B cell (primary cell): ENCODE results near the gene MUC21. TPM values are rescaled to one million over a fixed set of nuclear protein-coding genes. Genes with fewer than 3 reads are reported as not detected.

Source experiments
- ATAC-seq: fragments of 200-7000 bp; cut with Tn5 transposase; one replicate; pipeline ENCODE4 v1.10.0; 2021; ENCODE audit warnings: low read depth, mild to moderate bottlenecking, moderate number of reproducible peaks, moderate library complexity
- CTCF ChIA-PET: fragments of 350-600 bp; sonication (Branson Sonifier 250); formaldehyde crosslinking; loops from one replicate; lab custom pipeline; 2021; ENCODE audit warnings: antibody characterized with exemption, inconsistent platforms; lab: Charles Lee
- POLR2A ChIA-PET: fragments of 350-600 bp; sonication (Branson Sonifier 250); formaldehyde crosslinking; loops from one replicate; lab custom pipeline; 2021; ENCODE audit warnings: antibody characterized with exemption; lab: Charles Lee
- DNase-seq: peaks from one replicate; pipeline ENCODE4 v3.0.0; 2013
- H2AFZ ChIP-seq: 2 replicates; pipeline ENCODE4 v1.6.1; 2012; ENCODE audit warnings: mild to moderate bottlenecking, low read depth, low read length; ENCODE audit not compliant: insufficient read depth, poor library complexity, severe bottlenecking
- H3K27ac ChIP-seq, 2 donors: 1 replicate in 1 of 2; 2 replicates in 1 of 2; pipeline ENCODE4 v1.5.1; 2012 to 2013; ENCODE audit warnings: low read length in 2 of 2, mild to moderate bottlenecking in 2 of 2, moderate library complexity in 1 of 2
- H3K27me3 ChIP-seq, 4 experiments: fragments of 200-600 bp in 1 of 4; sonication (generic) in 1 of 4; replicated peaks in 1 of 4; 1 replicate in 2 of 4; 2 replicates in 2 of 4; pipeline versions ENCODE4 v1.6.1 to v1.7.0; 2013 to 2016; ENCODE audit warnings: low read length in 3 of 4, mild to moderate bottlenecking in 2 of 4, mixed read lengths in 1 of 4, moderate library complexity in 1 of 4; ENCODE audit not compliant: insufficient read depth in 4 of 4, control insufficient read depth in 3 of 4; ENCODE audit errors: control extremely low read depth in 1 of 4
- H3K36me3 ChIP-seq, 2 experiments: replicated peaks in 1 of 2; 1 replicate in 1 of 2; 2 replicates in 1 of 2; pipeline versions ENCODE4 v1.6.1 to v1.7.1; 2013; ENCODE audit warnings: low read length in 1 of 2; ENCODE audit not compliant: insufficient read depth in 2 of 2, control insufficient read depth in 1 of 2; ENCODE audit errors: control extremely low read depth in 1 of 2, extremely low read depth in 1 of 2
- H3K4me1 ChIP-seq, 2 donors: fragments of 200-600 bp in 1 of 2; sonication (generic) in 1 of 2; 1 replicate in 1 of 2; 2 replicates in 1 of 2; pipeline versions ENCODE4 v1.5.1 to v1.6.1; 2013 to 2017; ENCODE audit warnings: low read length in 2 of 2; ENCODE audit not compliant: control insufficient read depth in 2 of 2, insufficient read depth in 2 of 2
- H3K4me2 ChIP-seq: replicated peaks from 2 replicates; pipeline ENCODE3; 2012; ENCODE audit warnings: mild to moderate bottlenecking, low read depth, low read length; ENCODE audit not compliant: poor library complexity, severe bottlenecking
- H3K4me3 ChIP-seq, 5 experiments: fragments of 200-600 bp in 1 of 5; sonication (generic) in 1 of 5; 1 replicate in 3 of 5; 2 replicates in 2 of 5; pipeline versions ENCODE4 v1.5.1 to v1.7.0; 2011 to 2016; ENCODE audit warnings: low read length in 4 of 5, mild to moderate bottlenecking in 4 of 5, low read depth in 2 of 5, control low read depth in 1 of 5, moderate library complexity in 1 of 5; ENCODE audit not compliant: insufficient read depth in 1 of 5; ENCODE audit errors: control extremely low read depth in 1 of 5, extremely low read depth in 1 of 5
- H3K79me2 ChIP-seq: fragments of 200-600 bp; sonication (generic); one replicate; pipeline ENCODE4 v1.6.0; 2016; ENCODE audit warnings: low read length; ENCODE audit not compliant: control insufficient read depth, insufficient read depth
- H3K9ac ChIP-seq: fragments of 200-600 bp; sonication (generic); 2 replicates; pipeline ENCODE4 v1.6.1; 2017; ENCODE audit warnings: mild to moderate bottlenecking, low read length, moderate library complexity
- H3K9me3 ChIP-seq, 3 donors: one replicate each; pipeline versions ENCODE4 v1.6.1 to v1.7.1; 2013; ENCODE audit warnings: low read length in 2 of 3; ENCODE audit not compliant: control insufficient read depth in 2 of 3, insufficient read depth in 1 of 3; ENCODE audit errors: control extremely low read depth in 1 of 3
- H4K20me1 ChIP-seq: 2 replicates; pipeline ENCODE4 v1.6.0; 2012; ENCODE audit warnings: mild to moderate bottlenecking, low read length; ENCODE audit not compliant: insufficient read depth, control insufficient read depth, poor library complexity, severe bottlenecking
- H3K27ac Mint-ChIP-seq: one replicate; pipeline ENCODE4 v1.8.0; 2021; ENCODE audit warnings: mixed read lengths
- H3K27me3 Mint-ChIP-seq: one replicate; pipeline ENCODE4 v1.8.0; 2021; ENCODE audit warnings: mixed read lengths
- H3K4me1 Mint-ChIP-seq: one replicate; pipeline ENCODE4 v1.8.0; 2021; ENCODE audit warnings: mixed read lengths
- H3K4me3 Mint-ChIP-seq: one replicate; pipeline ENCODE4 v1.8.0; 2021; ENCODE audit warnings: mixed read lengths
- H3K9me3 Mint-ChIP-seq: one replicate; pipeline ENCODE4 v1.8.0; 2022; ENCODE audit warnings: mixed read lengths; ENCODE audit not compliant: insufficient read depth
- CTCF ChIP-seq: fragments of 200-600 bp; IDR thresholded peaks from one replicate; pipeline ENCODE4 v1.8.0; 2022; ENCODE audit warnings: antibody characterized with exemption, mild to moderate bottlenecking
- EZH2 ChIP-seq: IDR thresholded peaks from 2 replicates; pipeline ENCODE4 v1.6.1; 2012; ENCODE audit warnings: borderline replicate concordance, low read depth, mild to moderate bottlenecking, moderate library complexity, low read length; ENCODE audit not compliant: insufficient read depth, poor library complexity, severe bottlenecking
- WGBS: methylation state at CpG from one replicate; pipeline ENCODE4 v1.1.5; 2013; ENCODE audit warnings: missing lambda C conversion rate; ENCODE audit not compliant: insufficient coverage; 5-methylcytosine and 5-hydroxymethylcytosine counted together
- intact Hi-C: fragments of 100-400 bp; cut with micrococcal nuclease; formaldehyde crosslinking; loops from one replicate; pipeline ENCODE4 v1.10.0; 2022
- polyA plus RNA-seq: library from polyadenylated mRNA; depleted of rRNA; stranded (reverse); fragments of >200 nt; gene quantifications from 2 replicates; pipeline ENCODE4 v1.2.3, GENCODE V29; 2012
- total RNA-seq, 2 donors: library from RNA; stranded (reverse); fragments of 120-200 nt in 1 of 2; gene quantifications; 1 replicate in 1 of 2; 2 replicates in 1 of 2; pipeline versions ENCODE4 v1.2.3 to v1.2.4, GENCODE V29; 2013 to 2022

Gene MUC21
- total and polyA plus RNA-seq, 2 donors (not counting 1 experiment from before 2014, with no cell fraction given) = not detected

GRCh38 chr6:31007694-31008093 is 24.2 kb downstream of the MUC21 start:
- Histone ChIP-seq H2AFZ (no peak overlapping the region), H3K27me3 (peaks cover 0 to 5% (median 0%) of the 10 kb centered on the region in 4 experiments), H3K79me2 (no peaks in the 10 kb centered on the region), H3K27ac (no peak overlapping the region), H3K9ac (no peak overlapping the region), H4K20me1 (no peaks in the 10 kb centered on the region), H3K4me2 (no peak overlapping the region), H3K4me3 (no peak overlapping the region), H3K4me1 (no peaks in the 10 kb centered on the region), H3K9me3 (no peaks in the 10 kb centered on the region), H3K36me3 (no peaks in the 10 kb centered on the region)
- WGBS = 93% methylated on average over 6 of the region's 8 CpGs
- Mint-ChIP-seq H3K4me1 (peaks cover 4% of the 10 kb centered on the region), H3K27ac (no peak overlapping the region), H3K27me3 (peaks cover 39% of the 10 kb centered on the region), H3K9me3 (no peaks in the 10 kb centered on the region), H3K4me3 (no peak overlapping the region)
- intact Hi-C loops = no loop called here
- ChIA-PET POLR2A (no interaction called here), CTCF (interaction anchor here (1.1 kb wide), 1 partner anchor 52 kb away, joined by 3 read pairs; no protein-coding TSS in a partner anchor)
- TF ChIP-seq CTCF = no peak
- TF ChIP-seq EZH2 = no peak
- DNase-seq (no peak), ATAC-seq (no peak)

- CTCF ChIA-PET = interaction anchor here (1.1 kb wide), 1 partner anchor 53 kb away, joined by 3 read pairs; no protein-coding TSS in a partner anchor
- Histone ChIP-seq H3K4me2 (no peak overlapping the region), H3K9ac (no peak overlapping the region), H3K4me3 (no peak overlapping the region), H3K36me3 (no peaks in the 10 kb centered on the region), H3K27ac (no peak overlapping the region), H3K79me2 (no peaks in the 10 kb centered on the region), H3K4me1 (no peaks in the 10 kb centered on the region), H3K27me3 (peaks cover 0 to 9% (median 0%) of the 10 kb centered on the region in 4 experiments), H3K9me3 (no peaks in the 10 kb centered on the region), H4K20me1 (no peaks in the 10 kb centered on the region), H2AFZ (no peak overlapping the region)
- H3K27me3 Mint-ChIP-seq = peaks cover 41% of the 10 kb centered on the region
- POLR2A ChIA-PET = no interaction called here
- intact Hi-C loops = no loop called here
- no peak for TF ChIP-seq CTCF
- TF ChIP-seq EZH2 = no peak
- no peaks in the 10 kb centered on the region for H3K9me3 Mint-ChIP-seq
- 78% methylated on average over 3 of the region's 4 CpGs for WGBS
- peaks cover 4% of the 10 kb centered on the region for H3K4me1 Mint-ChIP-seq
- ATAC-seq (no peak), DNase-seq (no peak)
- H3K27ac Mint-ChIP-seq = no peak overlapping the region
- H3K4me3 Mint-ChIP-seq = no peak overlapping the region
These were observed 24.6 kb downstream of the MUC21 start for GRCh38 chr6:31008165-31008564.
